Dermis blood vessel endothelial cell (primary cell): ENCODE data around the gene PALLD. TPM values are rescaled to one million over a fixed set of nuclear protein-coding genes. Genes with fewer than 3 reads are reported as not detected.
A peak's percentile ranks its signal among the peaks of the same experiment; 100 is the strongest.
"Not testable (repeated sequence)": the region's sequence is repeated elsewhere in the genome, so short reads cannot be mapped to it uniquely, and the experiment has no call there.

Source experiments
- DNase-seq: peaks from one replicate; pipeline ENCODE4 v3.0.0; 2010
- total RNA-seq: library from RNA; depleted of rRNA; stranded (reverse); fragments of >200 nt; gene quantifications from 2 replicates; pipeline ENCODE4 v1.2.3, GENCODE V29; 2014

PALLD gene
- total RNA-seq, 1 donor from 2014 or later: 15.7 TPM

- DNase-seq: peak; percentile 91
These were observed 426.8 kb downstream of the PALLD start for GRCh38 chr4:168923526-168924194.

- DNase-seq: no peak
These were observed 427.8 kb downstream of the PALLD start for GRCh38 chr4:168924667-168925066.

- DNase-seq: no peak
These were observed 429.1 kb downstream of the PALLD start for GRCh38 chr4:168925789-168926490.

GRCh38 chr4:168928346-168928745 is 431.5 kb downstream of the PALLD start:
- DNase-seq: no peak

- no peak for DNase-seq
These were observed 432.0 kb downstream of the PALLD start for GRCh38 chr4:168928875-168929274.

- no peak for DNase-seq
These were observed 433.8 kb downstream of the PALLD start for GRCh38 chr4:168930413-168931196.

GRCh38 chr4:168931215-168931650 is 434.4 kb downstream of the PALLD start:
- no peak for DNase-seq

GRCh38 chr4:168932138-168932537 is 435.3 kb downstream of the PALLD start:
- no peak for DNase-seq

GRCh38 chr4:168933423-168933822 is 436.6 kb downstream of the PALLD start:
- DNase-seq: no peak

GRCh38 chr4:168937473-168937872 is 440.6 kb downstream of the PALLD start:
- not testable (repeated sequence) for DNase-seq

GRCh38 chr4:168942985-168943384 is 446.1 kb downstream of the PALLD start:
- no peak for DNase-seq

- DNase-seq: no peak
These were observed 448.4 kb downstream of the PALLD start for GRCh38 chr4:168945291-168945690.

- not testable (repeated sequence) for DNase-seq
These were observed 456.0 kb downstream of the PALLD start for GRCh38 chr4:168952821-168953246.

- no peak for DNase-seq
These were observed 458.8 kb downstream of the PALLD start for GRCh38 chr4:168955674-168956073.

GRCh38 chr4:168960716-168961115 is 463.9 kb downstream of the PALLD start:
- no peak for DNase-seq

- no peak for DNase-seq
These were observed 475.7 kb downstream of the PALLD start for GRCh38 chr4:168972596-168972995.

Other genes with a start within 250 kb of the PALLD start
- 42.5 and 49.5 TPM in 2 replicates for gene DDX60, start 178.3 kb upstream of the PALLD start, total RNA-seq
- 28.9 and 42.2 TPM in 2 replicates for gene DDX60L, start 16.6 kb upstream of the PALLD start, total RNA-seq